IMR-90 (cell line): ENCODE data around the gene LYVE1. TPM values are rescaled to one million over a fixed set of nuclear protein-coding genes. Genes with fewer than 3 reads are reported as not detected.
A peak's percentile ranks its signal among the peaks of the same experiment; 100 is the strongest.

Source experiments
- ATAC-seq: fragments of 200-7000 bp; cut with Tn5 transposase; 2 replicates; pipeline ENCODE4 v1.9.1; 2020; ENCODE audit warnings: low read depth, mild to moderate bottlenecking, moderate library complexity
- BruUV-seq: library from RNA; stranded (reverse); fragments of 400-500 nt; replicated peaks from 2 replicates; lab custom pipeline; 2021; lab: Mats Ljungman, UMichigan
- CTCF ChIA-PET: fragments of 300-600 bp; formaldehyde crosslinking; extraction: SDS; loops from one replicate; lab custom pipeline; 2021; ENCODE audit warnings: antibody characterized with exemption; lab: Yijun Ruan, JAX
- POLR2A ChIA-PET: fragments of 300-600 bp; sonication (Branson Sonifier 250); formaldehyde crosslinking; loops from one replicate; lab custom pipeline; 2022; ENCODE audit warnings: antibody characterized with exemption; ENCODE audit not compliant: unreplicated experiment; lab: Charles Lee
- DNase-seq: peaks from one replicate; pipeline ENCODE4 v3.0.0; 2013
- H2AFZ ChIP-seq: replicated peaks from 2 replicates; pipeline ENCODE3; 2013; ENCODE audit warnings: low read length, mild to moderate bottlenecking; ENCODE audit not compliant: poor library complexity
- H2AK5ac ChIP-seq: 2 replicates; pipeline ENCODE4 v1.6.1; 2013; ENCODE audit warnings: low read depth, low read length, inconsistent platforms
- H2AK9ac ChIP-seq: replicated peaks from 2 replicates; pipeline ENCODE3; 2013; ENCODE audit warnings: mild to moderate bottlenecking, low read depth, low read length, moderate library complexity; ENCODE audit not compliant: poor library complexity
- H2BK120ac ChIP-seq: 2 replicates; pipeline ENCODE4 v1.6.1; 2013; ENCODE audit warnings: low read depth, low read length, inconsistent platforms
- H2BK15ac ChIP-seq: 3 replicates; pipeline ENCODE4 v1.6.1; 2013; ENCODE audit warnings: low read depth, low read length, inconsistent platforms
- H2BK20ac ChIP-seq: 2 replicates; pipeline ENCODE4 v1.6.1; 2013; ENCODE audit warnings: low read depth, mild to moderate bottlenecking, inconsistent platforms, low read length, moderate library complexity
- H2BK5ac ChIP-seq: 2 replicates; pipeline ENCODE4 v1.6.1; 2013; ENCODE audit warnings: mild to moderate bottlenecking, low read depth, low read length, inconsistent platforms; ENCODE audit not compliant: poor library complexity, severe bottlenecking
- H3K14ac ChIP-seq: replicated peaks from 2 replicates; pipeline ENCODE4 v1.6.1; 2013; ENCODE audit warnings: low read depth, low read length, inconsistent platforms
- H3K18ac ChIP-seq: 2 replicates; pipeline ENCODE4 v1.6.1; 2013; ENCODE audit warnings: low read depth, low read length, control low read depth
- H3K23ac ChIP-seq: 2 replicates; pipeline ENCODE4 v1.6.1; 2013; ENCODE audit warnings: low read depth, low read length, inconsistent platforms
- H3K27ac ChIP-seq: 2 replicates; pipeline ENCODE4 v1.5.1; 2013; ENCODE audit warnings: mild to moderate bottlenecking, control low read depth, low read length; ENCODE audit not compliant: insufficient read depth
- H3K27me3 ChIP-seq: 2 replicates; pipeline ENCODE4 v1.6.1; 2013; ENCODE audit warnings: low read length; ENCODE audit not compliant: control insufficient read depth, insufficient read depth
- H3K36me3 ChIP-seq: 2 replicates; pipeline ENCODE4 v1.6.1; 2013; ENCODE audit warnings: low read length, mixed read lengths; ENCODE audit not compliant: control insufficient read depth, insufficient read depth
- H3K4ac ChIP-seq: 2 replicates; pipeline ENCODE4 v1.6.1; 2013; ENCODE audit warnings: low read depth, low read length, inconsistent platforms
- H3K4me1 ChIP-seq: 2 replicates; pipeline ENCODE4 v1.6.1; 2013; ENCODE audit warnings: low read length, mixed read lengths; ENCODE audit not compliant: control insufficient read depth, insufficient read depth
- H3K4me2 ChIP-seq: 2 replicates; pipeline ENCODE4 v1.6.1; 2013; ENCODE audit warnings: low read depth, mild to moderate bottlenecking, control low read depth, low read length, moderate library complexity
- H3K4me3 ChIP-seq: 2 replicates; pipeline ENCODE4 v1.5.1; 2013; ENCODE audit warnings: low read depth, mild to moderate bottlenecking, control low read depth, low read length, moderate library complexity; ENCODE audit not compliant: insufficient read depth
- H3K56ac ChIP-seq: 2 replicates; pipeline ENCODE4 v1.6.1; 2013; ENCODE audit warnings: low read length, inconsistent platforms; ENCODE audit not compliant: insufficient read depth; ENCODE audit errors: extremely low read depth
- H3K79me1 ChIP-seq, 2 experiments: 2 replicates each; pipeline ENCODE4 v1.6.1; 2013; ENCODE audit warnings: low read length in 2 of 2, inconsistent platforms in 1 of 2, low read depth in 1 of 2
- H3K9ac ChIP-seq: 2 replicates; pipeline ENCODE4 v1.6.1; 2013; ENCODE audit warnings: low read depth, low read length, control low read depth
- H3K9me1 ChIP-seq: 2 replicates; pipeline ENCODE4 v1.6.1; 2013; ENCODE audit warnings: low read length, inconsistent platforms; ENCODE audit not compliant: insufficient read depth
- H3K9me3 ChIP-seq: 2 replicates; pipeline ENCODE4 v1.6.1; 2013; ENCODE audit warnings: low read length; ENCODE audit not compliant: control insufficient read depth, insufficient read depth
- H4K20me1 ChIP-seq: 2 replicates; pipeline ENCODE4 v1.6.1; 2013; ENCODE audit warnings: low read length, inconsistent platforms; ENCODE audit not compliant: insufficient read depth
- H4K5ac ChIP-seq: 2 replicates; pipeline ENCODE4 v1.6.1; 2013; ENCODE audit warnings: mild to moderate bottlenecking, low read depth, low read length, control low read depth
- H4K8ac ChIP-seq, 2 experiments: 2 replicates each; pipeline ENCODE4 v1.6.1; 2013; ENCODE audit warnings: low read depth in 2 of 2, low read length in 2 of 2, control low read depth in 1 of 2, inconsistent platforms in 1 of 2
- H4K91ac ChIP-seq: 2 replicates; pipeline ENCODE4 v1.6.1; 2013; ENCODE audit warnings: low read depth, low read length, inconsistent platforms; ENCODE audit not compliant: insufficient read depth
- RCOR1 ChIP-seq: IDR thresholded peaks from 2 replicates; pipeline ENCODE4 v1.6.1; 2012; ENCODE audit warnings: mild to moderate bottlenecking, low read length, improper control_type of control experiment; ENCODE audit not compliant: insufficient replicate concordance
- RFX5 ChIP-seq: IDR thresholded peaks from 2 replicates; pipeline ENCODE4 v1.8.0; 2012; ENCODE audit warnings: low read depth, mild to moderate bottlenecking, low read length, moderate library complexity
- WGBS, 2 experiments: methylation state at CpG; one replicate each; pipeline versions ENCODE4 v1.1.5 to v1.1.7; 2013; ENCODE audit warnings: missing lambda C conversion rate in 2 of 2; ENCODE audit not compliant: insufficient read length in 1 of 2; ENCODE audit errors: extremely low coverage in 2 of 2; 5-methylcytosine and 5-hydroxymethylcytosine counted together
- dilution Hi-C: fragments of 300-500 bp; cut with HindIII; formaldehyde crosslinking; loops from one replicate; pipeline ENCODE4 v1.14.3; 2018; ENCODE audit warnings: low sequenced_read_pairs; ENCODE audit not compliant: unreplicated experiment
- in situ Hi-C: fragments of 300-500 bp; cut with MboI; formaldehyde crosslinking; loops from 3 replicates; pipeline ENCODE4 v1.14.3; 2019; ENCODE audit warnings: low sequenced_read_pairs, inconsistent platforms, mixed read lengths
- intact Hi-C: fragments of 100-400 bp; cut with micrococcal nuclease; formaldehyde crosslinking; loops from 2 replicates; pipeline ENCODE4 v1.10.0; 2022
- polyA plus RNA-seq, 3 experiments: library from polyadenylated mRNA; depleted of rRNA; stranded (reverse); fragments of >200 nt; gene quantifications; 2 replicates each; pipeline ENCODE4 v1.2.3, GENCODE V29; 2012; ENCODE audit warnings: low replicate concordance in 1 of 3
- total RNA-seq: library from RNA; depleted of rRNA; stranded (reverse); fragments of >200 nt; gene quantifications from 2 replicates; pipeline ENCODE4 v1.2.3, GENCODE V29; 2012
- TF ChIP-seq, protein P1 (sequence below): fragments of 150-350 bp; IDR thresholded peaks from 2 replicates; pipeline ENCODE4 v1.6.1; 2017; ENCODE audit warnings: mild to moderate bottlenecking, antibody characterized with exemption, low read length, low read depth

LYVE1 gene
- total and polyA plus RNA-seq, 2 of the 4 experiments (the other 2 are of a cell fraction) = not detected

DNA sequence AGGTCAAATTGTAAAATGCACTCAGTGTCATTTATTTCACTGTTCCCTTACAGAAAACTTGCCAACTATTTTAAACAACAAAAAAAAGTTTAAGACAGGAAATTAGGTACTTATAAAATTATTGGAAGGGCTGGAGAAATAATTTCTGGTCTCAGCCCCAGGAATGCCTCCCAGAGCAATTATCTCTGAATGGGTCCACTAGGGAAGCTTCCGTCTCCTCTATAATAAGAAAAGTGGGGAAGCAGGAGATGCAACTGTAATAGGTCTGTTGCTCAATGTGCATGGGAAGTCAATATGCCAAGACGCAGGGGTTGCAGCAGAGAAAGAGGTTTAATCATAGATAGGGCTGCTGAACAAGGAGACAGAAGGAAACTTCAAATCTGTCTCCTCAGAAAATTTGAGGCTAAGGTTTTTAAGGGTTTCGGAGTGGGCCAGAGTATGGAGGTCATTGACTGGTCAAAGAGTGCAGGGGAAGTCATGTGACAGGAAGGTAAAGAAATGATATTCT is 16.6 kb downstream of the LYVE1 start:
- Histone ChIP-seq H3K56ac (no peak overlapping the region), H3K23ac (no peak overlapping the region), H2AK9ac (no peak overlapping the region), H3K27me3 (no peaks in the 10 kb centered on the region), H2BK120ac (no peak overlapping the region), H3K27ac (no peak overlapping the region), H4K91ac (no peak overlapping the region), H3K9me3 (no peaks in the 10 kb centered on the region; the same call in 1 of the 2 replicates), H3K4me2 (no peak overlapping the region), H3K36me3 (no peaks in the 10 kb centered on the region), H3K4ac (no peak overlapping the region), H3K9ac (no peak overlapping the region), H3K9me1 (no peaks in the 10 kb centered on the region), H3K4me1 (peaks cover 5% of the 10 kb centered on the region; the same call in 1 of the 2 replicates), H3K14ac (no peak overlapping the region), H3K18ac (no peak overlapping the region), H2BK20ac (no peak overlapping the region), H4K8ac (no peak overlapping the region), H3K4me3 (no peak overlapping the region), H3K79me1 (no peaks in the 10 kb centered on the region), H2BK15ac (0 out of 3 replicates have a peak overlapping the region, but pooled peaks have one; percentile 39), H2AK5ac (no peak overlapping the region), H4K5ac (no peak overlapping the region), H4K20me1 (no peaks in the 10 kb centered on the region), H2AFZ (no peak overlapping the region), H2BK5ac (no peak overlapping the region)
- dilution Hi-C loops (no loop called here), in situ Hi-C loops (no loop called here), intact Hi-C loops (no loop called here)
- WGBS, 2 experiments = 100% methylated on average over 1 of the region's 3 CpGs; no CpG with 5 or more reads in 1 of the 2 experiments
- BruUV-seq = no TSS peak
- TF ChIP-seq, protein P1, sequence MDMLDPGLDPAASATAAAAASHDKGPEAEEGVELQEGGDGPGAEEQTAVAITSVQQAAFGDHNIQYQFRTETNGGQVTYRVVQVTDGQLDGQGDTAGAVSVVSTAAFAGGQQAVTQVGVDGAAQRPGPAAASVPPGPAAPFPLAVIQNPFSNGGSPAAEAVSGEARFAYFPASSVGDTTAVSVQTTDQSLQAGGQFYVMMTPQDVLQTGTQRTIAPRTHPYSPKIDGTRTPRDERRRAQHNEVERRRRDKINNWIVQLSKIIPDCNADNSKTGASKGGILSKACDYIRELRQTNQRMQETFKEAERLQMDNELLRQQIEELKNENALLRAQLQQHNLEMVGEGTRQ = no peak
- TF ChIP-seq RFX5 = no peak
- no peak for TF ChIP-seq RCOR1
- no peak for DNase-seq
- POLR2A ChIA-PET = no interaction called here
- ATAC-seq = no peak
- CTCF ChIA-PET = no interaction called here
